Eye (tissue), 1 donor: ENCODE results near the gene B3GALT5.

Source experiments
- DNase-seq: peaks from one replicate; pipeline ENCODE4 v3.0.0-alpha.2; 2015

The B3GALT5 gene

DNA sequence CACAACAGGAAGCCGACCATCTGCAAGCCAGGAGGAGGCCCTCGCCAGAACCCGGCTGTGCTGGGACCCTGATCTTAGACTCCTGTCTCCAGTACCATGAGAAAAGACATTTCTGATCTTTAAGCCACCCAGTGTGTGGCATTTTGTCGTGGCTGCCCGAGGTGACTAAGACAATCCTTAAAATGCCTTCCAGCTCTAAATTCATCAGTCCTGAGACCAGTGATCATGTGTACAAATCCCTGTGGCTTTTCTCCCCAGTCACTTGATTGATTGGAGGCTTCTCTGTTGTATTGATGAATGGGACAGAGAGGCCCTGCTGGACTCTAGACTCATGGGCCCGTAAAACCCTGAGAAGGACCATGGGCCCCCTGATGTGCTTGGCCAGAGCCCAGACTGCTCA, 36.1 kb downstream of the B3GALT5 start:
- DNase-seq = no peak

DNA sequence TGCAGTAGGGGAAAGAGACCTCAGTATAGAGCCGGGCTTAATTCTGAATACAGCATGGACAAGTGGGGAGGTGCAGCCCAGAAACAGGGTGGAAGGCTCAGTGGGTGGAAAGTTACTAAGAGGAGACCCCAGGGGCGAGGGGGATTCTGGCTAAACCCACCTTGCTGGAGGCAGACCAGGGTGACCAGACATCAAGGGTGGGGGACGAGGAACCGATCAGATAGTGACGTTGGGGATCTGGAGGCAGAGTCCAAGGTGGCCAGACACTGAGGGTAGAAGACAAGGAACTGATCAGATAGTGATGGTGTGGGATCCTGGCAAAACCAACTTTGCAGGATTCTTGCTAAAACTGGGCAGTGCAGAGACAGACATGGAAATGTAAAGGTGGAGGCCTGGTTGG, 36.8 kb downstream of the B3GALT5 start:
- no peak for DNase-seq

DNA sequence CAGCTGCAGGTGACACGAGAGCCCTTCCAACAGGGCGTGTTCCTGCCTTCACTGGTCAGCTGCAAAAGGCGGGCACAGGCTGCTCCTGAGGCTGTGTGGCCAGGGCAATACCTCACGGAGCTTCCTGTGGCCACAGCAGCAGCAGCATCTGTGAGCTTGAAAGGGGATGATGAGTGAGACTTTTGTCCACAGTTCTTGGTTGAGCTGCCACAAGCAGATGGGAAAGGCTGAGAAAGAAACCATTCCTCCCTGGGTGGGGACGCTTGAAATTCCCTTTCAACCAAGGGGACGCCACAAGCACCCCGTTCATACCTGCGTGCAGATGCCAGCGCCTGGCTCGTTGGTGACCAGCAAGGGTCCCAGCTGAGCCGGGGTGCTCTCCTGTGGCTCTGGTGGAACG, 37.6 kb downstream of the B3GALT5 start:
- DNase-seq = no peak

DNA sequence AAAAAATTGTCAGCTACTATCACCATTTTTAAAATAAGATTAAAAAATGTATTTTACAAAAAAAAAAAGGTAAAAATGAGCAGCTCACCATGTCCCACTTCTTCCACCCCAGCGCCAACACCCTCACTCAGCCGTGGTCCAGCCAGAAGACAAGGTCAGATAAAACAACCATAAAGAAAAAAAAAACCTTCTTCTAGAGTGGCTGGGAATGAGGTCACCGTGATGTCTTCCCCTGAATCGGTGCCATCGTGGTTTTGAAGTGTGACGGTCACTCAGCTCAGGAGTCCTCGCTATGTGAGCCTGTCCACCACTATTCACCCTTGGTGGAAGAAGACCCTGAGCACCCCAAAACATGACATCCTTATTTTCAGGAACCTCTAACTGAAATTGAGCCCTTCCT, 38.1 kb downstream of the B3GALT5 start:
- DNase-seq = no peak

DNA sequence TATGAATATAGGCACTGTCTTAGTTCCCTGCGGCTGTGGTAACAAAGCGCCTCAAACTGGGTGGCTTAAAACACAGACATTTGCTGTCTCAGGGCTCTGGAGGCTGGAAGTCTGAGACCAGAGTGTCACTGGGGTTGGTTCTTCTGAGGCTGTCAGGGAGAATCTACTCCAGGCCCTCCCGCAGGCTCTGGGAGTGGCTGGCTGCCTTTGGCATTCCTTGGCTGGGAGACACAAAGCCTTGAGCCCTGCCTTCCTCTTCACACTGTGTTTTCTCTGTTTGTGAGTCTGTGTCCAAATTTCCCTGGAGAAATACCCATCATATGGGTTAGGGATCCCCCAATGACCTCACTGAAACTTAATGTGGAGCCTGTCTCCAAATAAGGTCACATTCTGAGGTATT, 38.5 kb downstream of the B3GALT5 start:
- DNase-seq = no peak

DNA sequence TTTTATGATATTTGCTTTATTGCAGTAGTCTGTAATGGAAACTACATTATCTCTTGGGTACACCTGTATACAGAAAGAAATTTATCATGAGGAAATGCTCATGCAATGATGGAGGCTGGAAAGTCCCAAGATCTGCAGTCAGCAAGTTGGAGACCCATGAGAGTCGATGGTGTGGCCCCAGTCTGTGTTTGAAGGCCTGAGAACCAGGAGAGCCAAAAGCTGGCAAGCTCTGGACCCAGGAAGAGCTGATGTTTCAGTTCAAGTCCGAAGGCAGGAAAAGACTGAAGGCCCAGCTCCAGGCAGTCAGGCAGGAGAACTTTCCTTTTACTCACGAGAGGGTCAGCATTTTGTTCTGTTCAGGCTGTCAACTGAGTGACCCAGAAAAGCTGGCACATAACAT, 42.2 kb downstream of the B3GALT5 start:
- DNase-seq = no peak

DNA sequence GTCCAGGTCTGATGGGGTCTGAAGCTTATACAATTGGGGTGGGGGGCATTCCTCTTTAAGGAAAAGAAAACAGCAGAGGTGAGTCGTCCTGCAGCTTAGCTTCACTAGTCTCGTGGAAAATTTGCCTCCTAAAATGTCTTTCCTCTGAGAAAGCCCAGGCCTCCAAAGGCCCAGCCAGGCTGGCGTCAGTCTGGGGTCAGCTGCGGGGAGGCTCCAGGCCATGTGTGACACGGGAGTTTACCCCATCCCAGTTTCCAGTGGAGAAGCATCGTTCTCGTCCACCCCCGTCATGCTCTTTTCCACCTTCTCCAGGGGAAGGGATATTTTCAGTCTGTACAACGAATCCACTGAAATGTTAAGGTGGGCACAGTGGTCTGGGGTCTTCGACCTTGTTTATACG, 42.8 kb downstream of the B3GALT5 start:
- no peak for DNase-seq

DNA sequence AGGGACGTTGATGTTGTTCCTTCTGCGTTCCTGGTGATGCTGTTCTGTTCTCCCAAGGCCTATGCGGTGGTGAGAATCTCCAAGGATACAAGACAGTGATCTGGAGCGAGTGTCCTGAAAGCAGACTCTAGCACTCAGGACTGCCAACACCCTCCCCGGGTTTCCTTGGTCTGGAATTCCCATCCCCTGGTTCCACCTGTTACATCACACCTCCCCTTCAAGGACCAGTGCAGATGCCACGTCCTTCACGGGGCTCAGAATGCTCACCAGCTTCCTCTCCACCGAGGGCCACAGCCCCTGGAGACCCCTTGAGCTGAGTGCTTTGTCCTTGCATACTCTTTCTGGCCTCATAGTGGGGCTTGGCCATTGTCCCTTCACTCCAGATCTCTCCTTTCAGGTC, 43.5 kb downstream of the B3GALT5 start:
- DNase-seq = no peak

DNA sequence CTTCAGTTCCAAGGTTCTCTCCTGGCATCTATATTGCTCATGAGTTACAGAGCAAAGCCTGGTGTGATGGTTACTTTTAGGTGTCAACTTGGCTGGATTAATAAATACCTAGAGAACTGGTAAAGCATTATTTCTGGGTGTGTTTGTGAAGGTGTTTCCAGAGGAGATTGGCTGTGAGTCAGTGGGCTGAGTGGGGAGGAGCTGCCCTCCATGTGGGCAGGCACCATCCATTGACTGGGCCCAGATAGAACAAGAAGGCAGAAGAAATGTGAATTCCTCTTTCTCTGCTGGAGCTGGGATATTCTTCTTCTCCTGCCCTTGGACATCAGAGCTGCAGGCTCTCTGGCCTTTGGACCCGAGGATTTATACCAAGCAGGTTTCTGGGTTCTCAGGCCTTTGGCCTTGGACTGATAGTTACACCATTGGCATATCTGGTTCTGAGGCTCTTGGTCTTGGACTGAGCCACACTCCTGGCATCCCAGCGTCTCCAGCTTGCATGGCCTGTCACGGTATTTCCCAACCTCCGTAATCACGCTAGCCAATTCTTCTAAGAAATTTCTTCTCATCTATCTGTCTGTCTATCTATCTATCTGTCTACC, 44.5 kb downstream of the B3GALT5 start:
- DNase-seq = no peak

DNA sequence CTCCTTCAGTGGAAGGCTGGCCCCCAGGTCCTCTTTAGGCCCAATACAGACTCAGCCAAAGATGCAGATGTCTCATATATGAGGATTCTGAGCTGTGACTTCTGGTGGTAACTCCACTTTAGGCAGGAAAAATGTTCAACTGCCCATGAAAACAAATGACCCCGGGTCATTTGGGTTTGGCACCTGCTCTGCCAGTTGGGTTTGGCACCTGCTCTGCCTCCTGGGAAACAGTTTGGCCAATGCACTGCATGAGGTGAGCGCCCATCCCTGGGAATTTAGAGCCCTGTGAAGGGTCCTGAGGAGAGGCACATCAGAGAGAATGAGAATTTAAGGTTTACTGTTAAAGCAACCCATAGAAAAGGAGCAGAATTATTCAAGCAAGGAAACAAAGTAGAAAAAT, 45.3 kb downstream of the B3GALT5 start:
- DNase-seq = no peak

DNA sequence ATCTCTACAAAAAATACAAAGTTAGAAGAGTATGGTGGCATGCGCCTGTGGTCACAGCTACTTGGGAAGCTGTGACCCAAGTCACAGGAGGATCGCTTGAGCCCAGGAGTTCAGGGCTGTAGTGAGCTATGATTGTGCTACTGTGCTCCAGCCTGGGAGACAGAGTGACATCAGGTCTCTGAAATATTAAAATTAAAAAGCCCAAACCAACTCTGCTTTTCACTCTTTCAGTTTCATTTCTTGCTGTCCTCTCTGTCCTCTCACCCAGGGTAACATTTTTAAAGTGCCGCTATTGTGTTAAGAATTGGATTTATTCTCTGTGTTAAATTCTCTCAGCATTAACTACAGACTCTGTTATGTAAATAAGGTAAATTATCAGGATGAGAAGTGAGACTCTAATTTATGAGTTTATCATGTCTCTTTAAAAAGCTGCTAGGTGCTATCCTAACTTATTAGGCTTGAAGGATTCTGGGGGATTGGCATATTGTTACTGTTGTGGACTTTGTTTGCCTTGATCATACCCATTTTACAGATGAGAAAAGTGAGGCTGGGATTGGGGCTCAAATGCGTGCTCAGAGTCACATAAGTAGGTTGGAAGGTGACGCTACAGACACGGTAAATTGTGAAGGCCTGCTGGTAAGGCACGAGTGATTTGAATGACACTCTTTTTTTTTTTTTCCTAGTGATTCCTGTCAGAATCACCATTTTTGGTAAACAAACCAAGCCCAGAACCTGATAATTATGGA, 46.5 kb downstream of the B3GALT5 start:
- DNase-seq = no peak

DNA sequence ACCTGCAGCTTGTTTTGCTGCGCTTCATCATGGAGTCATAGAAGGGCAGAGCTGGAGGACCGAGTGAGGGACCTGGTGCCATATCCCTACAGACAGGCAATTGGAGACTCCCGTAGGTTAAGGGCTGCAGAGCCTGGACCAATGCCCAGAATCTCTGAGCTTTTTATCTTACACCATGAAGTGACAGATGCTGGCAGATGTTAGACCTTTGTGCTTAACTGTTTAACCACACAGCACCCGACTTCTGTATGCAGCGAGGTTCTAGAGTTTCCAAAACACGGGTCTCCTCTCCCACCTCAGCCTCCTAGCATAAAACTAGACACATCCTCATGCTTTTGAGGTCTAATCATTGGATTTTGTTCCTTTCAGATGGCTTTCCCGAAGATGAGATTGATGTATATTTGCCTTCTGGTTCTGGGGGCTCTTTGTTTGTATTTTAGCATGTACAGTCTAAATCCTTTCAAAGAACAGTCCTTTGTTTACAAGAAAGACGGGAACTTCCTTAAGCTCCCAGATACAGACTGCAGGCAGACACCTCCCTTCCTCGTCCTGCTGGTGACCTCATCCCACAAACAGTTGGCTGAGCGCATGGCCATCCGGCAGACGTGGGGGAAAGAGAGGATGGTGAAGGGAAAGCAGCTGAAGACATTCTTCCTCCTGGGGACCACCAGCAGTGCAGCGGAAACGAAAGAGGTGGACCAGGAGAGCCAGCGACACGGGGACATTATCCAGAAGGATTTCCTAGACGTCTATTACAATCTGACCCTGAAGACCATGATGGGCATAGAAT, 47.6 kb downstream of the B3GALT5 start:
- peak; percentile 70 for DNase-seq

DNA sequence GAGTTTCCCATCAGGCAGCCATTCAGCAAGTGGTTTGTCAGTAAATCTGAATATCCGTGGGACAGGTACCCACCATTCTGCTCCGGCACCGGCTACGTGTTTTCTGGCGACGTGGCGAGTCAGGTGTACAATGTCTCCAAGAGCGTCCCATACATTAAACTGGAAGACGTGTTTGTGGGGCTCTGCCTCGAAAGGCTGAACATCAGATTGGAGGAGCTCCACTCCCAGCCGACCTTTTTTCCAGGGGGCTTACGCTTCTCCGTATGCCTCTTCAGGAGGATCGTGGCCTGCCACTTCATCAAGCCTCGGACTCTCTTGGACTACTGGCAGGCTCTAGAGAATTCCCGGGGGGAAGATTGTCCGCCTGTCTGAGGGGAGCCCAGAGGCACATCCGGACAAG, 48.4 kb downstream of the B3GALT5 start:
- no peak for DNase-seq

DNA sequence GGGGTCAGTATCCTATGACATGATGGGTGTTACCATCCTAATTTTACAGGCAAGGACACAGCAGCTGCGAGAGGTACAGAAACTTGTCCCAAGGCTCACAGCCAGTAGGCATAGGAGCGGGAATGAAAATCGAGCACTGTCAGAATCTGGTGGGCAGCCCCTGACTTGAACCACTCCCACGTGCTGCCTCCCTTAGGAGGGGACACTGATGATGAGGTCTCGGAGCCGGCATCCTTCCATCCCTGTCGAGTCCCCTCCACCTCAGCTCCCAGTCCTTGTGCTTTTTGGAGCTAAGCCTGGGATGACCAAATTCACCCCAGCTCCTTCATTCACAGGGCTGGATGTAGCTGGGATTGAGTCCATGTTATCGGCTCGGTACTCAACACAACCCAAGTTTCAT, 49.0 kb downstream of the B3GALT5 start:
- no peak for DNase-seq

DNA sequence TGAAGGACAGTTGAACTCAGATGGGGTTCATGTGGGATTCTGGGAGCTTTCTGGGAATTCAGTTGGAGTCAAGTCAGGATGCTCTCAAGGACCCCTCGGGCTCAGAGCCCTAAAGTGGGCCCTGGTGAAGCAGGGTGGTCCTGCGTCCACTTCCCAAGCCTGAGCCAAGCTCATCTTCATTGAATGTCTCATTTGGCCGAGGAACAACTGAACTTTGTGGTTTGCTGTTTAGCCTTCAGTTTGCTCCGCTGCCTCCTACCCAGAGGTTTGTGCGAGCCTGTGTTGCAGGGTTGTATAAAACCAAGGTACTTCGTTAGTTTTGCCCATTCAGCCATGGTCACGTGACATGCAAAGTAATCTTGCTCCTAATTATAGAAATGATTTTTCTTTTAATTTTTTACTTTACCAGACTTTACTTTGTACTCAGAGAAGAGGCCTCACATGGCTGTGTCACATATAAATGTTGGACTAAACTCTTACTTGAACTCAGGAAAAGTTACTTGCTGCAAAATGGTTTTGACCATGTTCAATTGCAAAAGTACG, 49.7 kb downstream of the B3GALT5 start:
- no peak for DNase-seq

DNA sequence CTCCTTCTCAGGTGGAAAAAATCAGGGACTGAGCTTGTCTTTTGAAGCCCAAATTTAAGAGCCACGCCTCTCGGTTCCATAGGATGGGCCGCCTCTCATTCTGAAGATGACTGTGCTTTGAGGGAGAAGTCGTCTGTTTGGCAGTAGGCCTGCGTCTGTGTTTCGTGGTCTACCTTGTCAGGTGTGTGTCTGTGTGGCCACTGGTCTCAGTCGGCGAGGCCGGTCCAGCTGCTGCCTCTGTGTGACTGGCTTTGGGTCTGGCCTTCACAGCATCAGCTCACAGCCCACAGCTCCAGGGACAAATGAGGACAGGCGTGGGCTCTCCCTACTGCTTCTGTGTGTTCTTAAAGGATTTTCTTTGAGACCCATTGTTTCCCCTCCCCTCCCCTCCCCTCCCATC, 50.3 kb downstream of the B3GALT5 start:
- DNase-seq = no peak

DNA sequence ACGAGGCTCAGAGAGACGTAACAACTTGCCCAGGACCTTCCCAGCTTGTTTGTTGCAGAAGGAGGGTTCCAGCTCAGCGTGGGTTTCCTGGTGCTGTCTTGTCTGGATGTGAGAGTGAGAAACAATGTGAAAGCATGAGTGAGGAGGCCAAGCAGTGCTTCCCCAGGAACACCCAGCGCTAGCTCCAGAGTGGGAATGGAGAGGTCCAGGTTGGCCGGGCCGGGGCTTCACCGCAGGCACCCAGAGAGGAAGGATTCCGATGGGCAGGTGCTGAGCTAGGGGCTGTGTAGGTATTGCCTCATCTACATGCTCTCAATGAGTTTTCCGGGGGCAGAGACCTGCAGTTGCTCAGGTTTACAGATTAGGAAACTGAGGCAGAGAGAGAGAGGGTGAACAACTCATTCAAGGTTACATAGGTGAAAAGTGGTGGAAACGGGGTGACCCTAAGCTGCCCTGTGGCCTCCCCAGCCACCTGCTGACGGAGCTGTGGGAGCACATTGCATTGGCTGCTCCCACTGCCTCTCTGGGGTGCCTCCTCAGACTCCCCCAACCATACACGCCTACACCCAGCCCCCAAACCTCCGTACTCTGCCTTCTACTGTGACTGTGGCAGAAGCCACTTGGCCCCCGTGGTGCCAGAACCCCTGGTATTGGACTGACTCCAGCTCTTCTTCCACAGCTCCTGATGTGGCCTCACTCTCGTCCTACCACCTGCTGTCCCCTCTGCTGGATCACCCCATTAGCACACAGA, 51.2 kb downstream of the B3GALT5 start:
- no peak for DNase-seq

DNA sequence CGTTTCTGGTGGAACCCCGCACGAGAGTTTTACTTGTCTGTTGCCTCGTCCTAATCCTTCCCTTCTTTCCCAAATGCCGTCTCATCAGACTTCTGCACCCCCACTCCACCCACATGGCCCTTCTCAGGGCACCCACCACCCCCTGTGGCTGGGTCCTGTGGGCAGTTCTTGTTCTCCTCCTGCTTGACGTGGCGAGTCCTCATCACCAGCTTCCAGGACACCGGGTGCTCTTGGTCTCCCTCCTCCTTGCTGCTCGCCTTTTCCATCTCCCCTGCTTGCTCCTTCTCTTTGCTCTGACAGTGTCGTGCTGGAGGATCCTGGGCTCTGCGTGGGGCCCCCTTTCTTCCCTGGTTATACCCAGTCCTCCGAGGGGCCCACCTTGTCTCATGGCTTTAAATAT, 51.8 kb downstream of the B3GALT5 start:
- no peak for DNase-seq

DNA sequence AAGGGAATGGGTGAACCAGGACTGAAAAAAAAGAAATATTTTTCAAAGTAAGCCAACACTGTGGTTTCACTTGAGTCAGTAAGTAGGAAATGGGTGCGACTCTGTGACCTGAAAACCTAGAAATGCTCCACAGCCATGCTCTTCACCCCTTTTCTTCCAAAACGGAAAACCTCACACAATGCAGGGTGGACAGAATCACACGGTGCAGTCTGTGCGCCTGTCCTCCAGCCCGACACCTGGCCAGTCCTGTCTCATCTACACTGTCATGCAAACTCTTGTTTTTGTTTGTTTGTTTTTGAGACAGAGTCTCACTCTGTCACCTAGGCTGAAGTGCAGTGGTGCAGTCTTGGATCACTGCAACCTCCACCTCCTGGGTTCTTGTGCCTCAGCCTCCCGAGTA, 53.3 kb downstream of the B3GALT5 start:
- DNase-seq = no peak

DNA sequence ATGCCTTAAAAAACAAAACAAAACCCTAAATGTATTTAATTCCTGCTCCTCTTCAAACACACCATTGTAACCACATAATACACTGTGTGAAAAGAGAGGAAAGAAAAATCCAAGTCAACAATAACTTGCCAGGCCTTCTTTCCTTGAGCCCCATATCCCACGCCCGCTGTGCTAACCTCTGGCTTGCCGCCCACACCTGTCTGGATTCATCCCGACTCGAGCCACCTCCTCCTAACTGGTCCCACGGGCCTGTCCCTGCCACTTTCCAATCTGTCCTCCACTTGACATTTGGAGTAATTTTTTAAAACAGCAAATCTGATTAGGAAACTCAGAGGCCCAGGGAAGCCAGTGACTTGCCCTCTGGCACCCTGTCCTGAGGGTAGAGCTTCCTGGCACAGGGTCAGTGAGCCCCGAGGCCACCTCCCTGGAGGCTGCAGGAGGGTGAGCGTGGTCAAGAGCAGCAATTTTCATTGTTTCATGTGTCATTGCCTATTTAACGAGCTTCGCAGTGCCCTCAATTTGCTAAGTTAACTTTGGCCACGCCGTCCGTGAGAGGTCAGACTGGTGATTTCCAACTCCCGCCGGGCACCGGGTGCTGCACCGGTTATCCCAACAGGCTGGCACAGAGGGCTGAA, 54.1 kb downstream of the B3GALT5 start:
- no peak for DNase-seq

DNA sequence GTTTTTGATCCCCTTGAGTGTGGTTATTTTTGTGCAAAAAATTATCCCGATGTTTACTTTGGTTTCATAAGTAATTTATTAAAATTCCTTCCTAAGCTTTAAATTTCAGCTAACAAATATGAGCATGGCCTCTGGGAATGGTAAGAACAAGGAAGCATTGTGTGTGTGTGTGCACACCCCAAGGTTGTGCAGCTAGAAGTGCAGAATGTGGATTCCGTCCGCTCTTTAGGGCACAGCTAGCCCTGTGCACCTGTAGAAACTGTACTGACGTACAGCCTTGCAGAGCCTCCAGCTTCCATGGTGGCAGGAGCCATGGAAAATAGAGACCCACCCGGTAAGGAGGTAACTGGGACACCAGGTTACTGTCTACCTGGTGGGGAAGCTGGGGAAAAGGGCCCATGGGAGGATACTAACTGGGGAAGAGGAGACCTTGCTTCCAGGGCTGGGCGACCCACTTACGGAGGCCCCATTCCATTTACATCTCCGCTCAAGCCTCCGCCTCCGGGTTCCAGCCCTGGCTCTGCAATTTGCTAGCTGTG, 54.7 kb downstream of the B3GALT5 start:
- DNase-seq = no peak

DNA sequence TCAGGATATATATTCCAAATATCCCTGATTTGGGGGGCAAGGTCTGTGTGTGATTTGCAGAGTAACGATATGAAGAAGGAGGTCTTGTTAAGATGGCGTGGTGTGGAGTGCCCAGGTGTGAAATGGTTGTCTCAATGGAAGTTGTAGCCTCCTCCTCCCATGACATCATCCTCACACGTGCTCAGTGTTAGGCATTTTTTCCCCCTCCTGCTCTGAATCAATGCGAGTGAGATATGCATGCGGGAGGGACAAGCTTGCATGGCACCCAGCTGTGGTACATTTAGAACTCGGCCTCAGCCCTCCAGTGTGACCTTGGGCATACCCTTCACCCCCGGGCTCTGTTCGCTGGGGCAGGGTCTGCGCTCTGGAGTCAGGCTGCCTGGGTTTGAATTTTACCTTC, 55.6 kb downstream of the B3GALT5 start:
- no peak for DNase-seq
